GM18505 (cell line): ENCODE results near the gene CFAP61.

Experiments
- ATAC-seq: cut with Tn5 transposase; IDR thresholded peaks from one replicate; pipeline ENCODE4 v1.9.1; 2021; ENCODE audit not compliant: unreplicated experiment
- POLR2A ChIP-seq: IDR thresholded peaks from 4 replicates; pipeline ENCODE4 v1.6.1; 2011; ENCODE audit warnings: borderline replicate concordance; ENCODE audit not compliant: insufficient read depth, insufficient read length; ENCODE audit errors: extremely low read depth

Gene CFAP61

DNA sequence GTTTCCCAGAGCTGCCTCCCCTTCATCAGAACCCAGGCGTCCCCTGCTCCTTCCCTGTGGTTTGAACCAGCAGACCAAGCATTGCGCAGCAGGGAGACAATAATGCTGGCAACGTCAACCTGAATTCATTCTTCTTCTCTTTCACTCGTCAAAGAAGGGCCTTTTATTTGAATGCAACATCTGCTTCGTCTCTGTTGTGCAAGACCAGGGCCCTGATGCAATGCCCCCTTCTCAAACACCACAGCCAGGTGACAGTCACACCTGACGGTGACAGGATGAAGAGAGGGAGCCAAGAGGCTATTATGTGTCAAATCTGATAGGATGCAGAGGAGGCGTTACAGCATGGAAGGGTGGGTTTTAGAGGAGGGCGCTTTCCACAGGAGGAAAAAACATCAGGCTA lies 323.5 kb downstream of the CFAP61 start:
- ATAC-seq = no peak
- no peak for TF ChIP-seq POLR2A

GRCh38 chr20:20386192-20386591 lies 333.9 kb downstream of the CFAP61 start:
- ATAC-seq = no peak
- no peak for TF ChIP-seq POLR2A

DNA sequence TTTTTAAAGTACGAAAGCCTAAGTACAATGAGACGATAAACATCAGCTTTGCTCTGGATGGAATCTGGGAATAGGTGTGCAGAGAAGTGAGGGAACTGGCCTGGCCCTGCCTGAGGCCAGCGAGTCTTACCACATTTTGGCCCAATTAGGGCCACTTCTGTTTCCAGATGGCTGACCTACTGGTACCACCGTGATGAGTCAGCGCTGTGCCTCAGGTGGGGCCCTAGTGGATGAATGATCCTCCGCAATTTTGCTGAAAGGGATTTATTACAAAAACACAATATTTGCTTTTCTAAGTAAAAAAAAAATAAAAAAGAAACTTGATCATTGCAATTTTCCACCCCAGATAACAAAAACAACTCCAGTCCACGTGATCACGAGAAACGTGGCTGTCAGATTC lies 338.1 kb downstream of the CFAP61 start:
- no peak for ATAC-seq
- no peak for TF ChIP-seq POLR2A

GRCh38 chr20:20391115-20391514 lies 338.8 kb downstream of the CFAP61 start:
- ATAC-seq = no peak
- TF ChIP-seq POLR2A = no peak

GRCh38 chr20:20391766-20392165 lies 339.4 kb downstream of the CFAP61 start:
- ATAC-seq = no peak
- no peak for TF ChIP-seq POLR2A

DNA sequence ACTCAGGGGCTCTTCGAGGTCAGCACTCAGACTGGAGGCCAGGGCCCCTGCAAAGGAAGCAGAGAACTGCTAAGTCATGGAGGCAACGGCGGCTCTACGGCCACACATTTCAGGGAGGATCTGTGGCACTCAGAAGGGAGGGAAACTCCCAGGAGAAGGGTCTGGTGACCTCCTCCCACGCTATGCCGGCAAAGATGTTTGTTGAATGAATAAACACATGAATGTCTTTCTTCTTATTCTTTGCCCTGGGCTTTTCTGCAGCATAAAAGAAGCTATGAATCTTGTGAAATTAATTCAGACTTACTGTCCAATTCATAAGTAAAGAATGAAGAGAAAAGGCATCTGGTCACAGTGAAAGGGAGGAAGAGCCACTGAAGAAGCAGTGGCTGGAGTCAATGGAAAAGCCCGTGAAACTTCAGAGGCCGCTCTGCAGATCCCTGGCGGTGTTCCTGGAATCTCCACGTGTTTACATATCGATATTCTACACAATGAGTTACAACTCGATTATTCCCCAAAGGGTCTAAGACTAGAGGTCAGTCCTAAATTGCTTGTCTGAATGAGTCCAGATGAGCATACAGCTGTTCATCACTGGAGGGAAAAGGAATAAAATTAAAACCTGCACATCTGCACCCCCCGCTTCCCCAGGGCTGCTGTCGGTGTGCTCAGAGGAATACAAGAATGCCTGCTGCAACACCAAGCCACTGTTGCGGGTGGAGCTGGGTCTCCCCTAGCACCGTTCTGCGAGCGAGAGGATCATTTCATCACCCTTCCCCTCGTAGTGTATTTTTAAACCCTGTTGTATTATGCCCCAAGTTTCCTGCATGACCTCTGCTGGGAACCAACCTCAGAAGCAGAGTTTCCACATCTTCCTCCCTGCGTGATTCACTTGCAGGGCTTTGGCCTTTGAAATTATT lies 341.1 kb downstream of the CFAP61 start:
- ATAC-seq = no peak
- TF ChIP-seq POLR2A = no peak

- no peak for ATAC-seq
- no peak for TF ChIP-seq POLR2A
Measured at GRCh38 chr20:20395087-20395486, 342.8 kb downstream of the CFAP61 start.

GRCh38 chr20:20395903-20396568 lies 343.7 kb downstream of the CFAP61 start:
- no peak for ATAC-seq
- TF ChIP-seq POLR2A = no peak

- ATAC-seq = no peak
- TF ChIP-seq POLR2A = no peak
Measured at GRCh38 chr20:20396794-20397193, 344.5 kb downstream of the CFAP61 start.

- ATAC-seq = no peak
- no peak for TF ChIP-seq POLR2A
Measured at GRCh38 chr20:20398123-20398522, 345.8 kb downstream of the CFAP61 start.

GRCh38 chr20:20399531-20400500 lies 347.5 kb downstream of the CFAP61 start:
- no peak for ATAC-seq
- no peak for TF ChIP-seq POLR2A

- ATAC-seq = no peak
- TF ChIP-seq POLR2A = no peak
Measured at GRCh38 chr20:20401991-20402390, 349.7 kb downstream of the CFAP61 start.

GRCh38 chr20:20404633-20405032 lies 352.3 kb downstream of the CFAP61 start:
- ATAC-seq = no peak
- TF ChIP-seq POLR2A = no peak
